Activated T-cell treated with anti-CD3 and anti-CD28 coated beads, Interleukin-2, amount 50 U/mL, for 72 hours (primary cell): ENCODE results near the gene ICA1. TPM values are rescaled to one million over a fixed set of nuclear protein-coding genes. Genes with fewer than 3 reads are reported as not detected.
A peak's percentile ranks its signal among the peaks of the same experiment; 100 is the strongest.
"Not testable (repeated sequence)": the region's sequence is repeated elsewhere in the genome, so short reads cannot be mapped to it uniquely, and the experiment has no call there.

ENCODE experiments used
- ATAC-seq, 2 donors: fragments of 150-1000 bp; cut with Tn5 transposase; replicated peaks in 1 of 2; 2 replicates each; pipeline ENCODE4 v1.10.0; 2021; ENCODE audit warnings: moderate library complexity in 2 of 2, mild to moderate bottlenecking in 1 of 2
- DNase-seq, 2 donors: peaks; one replicate each; pipeline ENCODE4 v3.0.0; 2021 to 2022; ENCODE audit warnings: mixed read lengths in 1 of 2
- H3K27ac Mint-ChIP-seq: one replicate; pipeline ENCODE4 v1.8.0; 2022; ENCODE audit warnings: mild to moderate bottlenecking, moderate library complexity, mixed read lengths
- H3K27me3 Mint-ChIP-seq: one replicate; pipeline ENCODE4 v1.8.0; 2022; ENCODE audit warnings: low read depth, mixed read lengths
- H3K36me3 Mint-ChIP-seq, 2 donors: one replicate each; pipeline ENCODE4 v1.8.0; 2022; ENCODE audit warnings: mixed read lengths in 2 of 2, mild to moderate bottlenecking in 1 of 2; ENCODE audit not compliant: insufficient read depth in 2 of 2
- H3K4me1 Mint-ChIP-seq: one replicate; pipeline ENCODE4 v1.8.0; 2022; ENCODE audit warnings: low read depth, mixed read lengths
- H3K4me3 Mint-ChIP-seq, 2 donors: one replicate each; pipeline ENCODE4 v1.8.0; 2022; ENCODE audit warnings: mild to moderate bottlenecking in 2 of 2, mixed read lengths in 2 of 2, moderate library complexity in 2 of 2
- H3K9me3 Mint-ChIP-seq, 2 donors: one replicate each; pipeline ENCODE4 v1.8.0; 2022; ENCODE audit warnings: mixed read lengths in 2 of 2
- total RNA-seq, 2 donors: library from RNA; stranded (reverse); gene quantifications; one replicate each; pipeline ENCODE4 v1.2.3, GENCODE V29; 2022

ICA1 gene
- total RNA-seq, 2 donors from 2014 or later, result 2.7 to 4.6 TPM

DNA sequence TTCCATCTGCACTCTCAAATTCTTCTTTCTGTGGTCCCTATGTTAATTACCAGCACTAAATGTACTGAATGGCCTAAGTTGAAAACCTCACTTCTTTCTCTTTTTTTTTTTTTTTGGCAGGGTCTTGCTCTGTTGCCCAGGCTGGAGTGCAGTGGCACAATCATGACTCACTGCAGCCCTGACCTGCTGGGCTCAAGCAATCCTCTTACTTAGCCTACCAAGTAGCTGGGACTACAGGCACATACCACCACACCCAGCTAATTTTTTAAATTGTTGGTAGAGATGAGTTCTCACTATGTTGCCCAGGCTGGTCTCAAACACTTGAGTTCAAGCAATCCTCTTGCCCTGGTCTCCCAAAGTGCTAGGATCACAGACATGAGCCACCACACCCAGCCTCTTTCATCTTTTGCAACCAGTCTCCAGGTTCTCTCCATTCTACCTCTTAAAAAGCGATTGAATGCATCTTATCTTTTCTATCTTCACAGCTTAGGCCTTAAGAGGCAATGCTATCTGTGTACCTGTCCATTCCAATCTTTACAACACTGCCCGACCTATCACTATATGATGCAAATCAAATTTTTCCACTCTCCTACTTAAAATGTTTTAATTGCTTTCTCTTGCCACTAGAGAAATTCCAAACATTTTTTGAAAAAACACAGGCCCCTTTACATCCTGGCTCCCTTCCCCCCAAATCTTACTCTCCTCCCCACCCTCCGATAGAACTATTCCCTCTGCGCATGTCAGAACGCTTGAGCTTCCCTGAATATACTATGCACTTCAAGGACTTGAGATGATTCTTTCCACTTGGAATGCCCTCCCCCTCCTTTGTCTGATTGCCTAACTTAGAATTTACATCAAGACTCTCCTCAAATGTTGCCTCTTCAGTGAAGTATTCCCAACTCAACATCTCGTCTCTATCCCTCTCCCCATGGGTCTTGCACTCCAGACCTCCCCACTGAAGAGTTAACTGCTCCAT, 6.0 kb downstream of the ICA1 start:
- H3K4me3 Mint-ChIP-seq, result no peak overlapping the region
- H3K27me3 Mint-ChIP-seq, result no peaks in the 10 kb centered on the region
- DNase-seq (no peak), ATAC-seq (no peak)
- H3K9me3 Mint-ChIP-seq, result no peaks in the 10 kb centered on the region
- H3K27ac Mint-ChIP-seq, result no peak overlapping the region
- no peaks in the 10 kb centered on the region for H3K36me3 Mint-ChIP-seq
- peaks cover 4% of the 10 kb centered on the region for H3K4me1 Mint-ChIP-seq

GRCh38 chr7:8254667-8255066, 7.3 kb downstream of the ICA1 start:
- Mint-ChIP-seq H3K27me3 (no peaks in the 10 kb centered on the region), H3K27ac (no peak overlapping the region), H3K4me1 (no peaks in the 10 kb centered on the region), H3K36me3 (no peaks in the 10 kb centered on the region), H3K4me3 (no peak overlapping the region), H3K9me3 (no peaks in the 10 kb centered on the region)
- DNase-seq (no peak), ATAC-seq (no peak)

- H3K36me3 Mint-ChIP-seq, result no peaks in the 10 kb centered on the region
- H3K9me3 Mint-ChIP-seq, result no peaks in the 10 kb centered on the region
- DNase-seq, result no peak
- ATAC-seq, result no peak
- H3K27me3 Mint-ChIP-seq, result no peaks in the 10 kb centered on the region
- no peak overlapping the region for H3K27ac Mint-ChIP-seq
- H3K4me1 Mint-ChIP-seq, result no peaks in the 10 kb centered on the region
- H3K4me3 Mint-ChIP-seq, result no peak overlapping the region
Measured at GRCh38 chr7:8254215-8254614, 7.8 kb downstream of the ICA1 start.

DNA sequence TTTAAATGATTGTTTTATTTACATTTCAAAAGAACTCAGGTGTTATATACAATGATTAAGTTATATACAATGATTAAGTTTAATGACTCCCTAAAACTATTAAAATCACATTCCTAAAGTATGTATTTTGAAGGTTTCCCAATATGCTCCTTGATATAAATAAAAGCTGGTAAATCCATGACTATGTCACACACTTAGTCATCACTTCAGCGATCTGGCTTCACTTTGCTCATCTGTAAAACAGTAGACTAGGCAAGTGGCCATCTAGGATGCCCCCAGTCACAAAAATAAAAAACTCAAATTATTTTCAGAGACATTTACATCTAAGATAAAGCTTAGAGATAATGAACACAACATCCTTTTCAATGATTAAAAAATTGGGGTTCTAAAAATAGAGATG, 10.8 kb downstream of the ICA1 start:
- H3K27me3 Mint-ChIP-seq, result no peaks in the 10 kb centered on the region
- no peak overlapping the region for H3K27ac Mint-ChIP-seq
- DNase-seq, result no peak
- H3K4me1 Mint-ChIP-seq, result no peaks in the 10 kb centered on the region
- no peaks in the 10 kb centered on the region for H3K36me3 Mint-ChIP-seq
- no peaks in the 10 kb centered on the region for H3K9me3 Mint-ChIP-seq
- no peak overlapping the region for H3K4me3 Mint-ChIP-seq
- ATAC-seq, result no peak

DNA sequence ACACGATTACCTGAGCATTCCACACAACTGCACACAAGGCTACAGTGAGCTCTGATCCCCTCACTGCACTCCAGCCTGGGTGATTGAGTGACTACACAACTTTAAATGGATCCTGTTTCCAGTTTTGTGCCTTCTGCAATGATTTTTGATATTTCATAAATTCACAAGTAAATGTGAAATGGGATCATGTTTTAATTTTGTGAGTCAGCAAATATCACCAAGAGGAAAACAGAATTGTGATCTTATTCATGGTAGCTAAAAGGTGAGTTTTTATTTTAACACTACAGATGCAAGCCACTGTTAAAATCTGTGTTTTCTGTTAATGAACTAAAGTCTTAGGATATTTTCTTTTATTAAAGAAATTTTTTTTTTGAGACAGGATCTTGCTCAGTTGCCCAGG, 11.4 kb downstream of the ICA1 start:
- Mint-ChIP-seq H3K27ac (no peak overlapping the region), H3K27me3 (no peaks in the 10 kb centered on the region), H3K4me1 (no peaks in the 10 kb centered on the region), H3K36me3 (no peaks in the 10 kb centered on the region), H3K9me3 (no peaks in the 10 kb centered on the region), H3K4me3 (no peak overlapping the region)
- ATAC-seq (no peak), DNase-seq (no peak)

GRCh38 chr7:8249121-8249520, 12.8 kb downstream of the ICA1 start:
- no peaks in the 10 kb centered on the region for H3K36me3 Mint-ChIP-seq
- DNase-seq (peak; percentile 4 to 5), ATAC-seq (peak; percentile 45)
- no peaks in the 10 kb centered on the region for H3K4me1 Mint-ChIP-seq
- no peaks in the 10 kb centered on the region for H3K9me3 Mint-ChIP-seq
- no peak overlapping the region for H3K4me3 Mint-ChIP-seq
- H3K27me3 Mint-ChIP-seq, result no peaks in the 10 kb centered on the region
- no peak overlapping the region for H3K27ac Mint-ChIP-seq

DNA sequence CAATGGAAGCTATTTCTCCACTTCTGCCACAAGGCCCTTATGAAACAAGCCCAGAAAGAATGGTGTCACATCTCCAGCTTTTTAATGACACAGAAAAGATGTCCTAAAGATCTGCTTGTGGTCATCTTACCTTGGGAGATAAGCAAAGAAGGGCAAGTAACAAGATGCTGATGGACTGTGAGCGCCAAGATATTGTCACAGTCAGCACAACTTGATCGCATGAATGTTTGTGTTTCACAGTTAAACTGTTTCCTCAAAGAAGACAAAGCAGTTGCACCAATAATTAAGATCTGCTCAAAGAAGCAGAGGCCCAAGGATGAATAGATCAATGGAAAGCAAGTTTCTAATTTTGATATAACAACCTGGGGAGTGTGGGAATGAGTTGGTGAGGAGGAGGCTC, 15.9 kb downstream of the ICA1 start:
- Mint-ChIP-seq H3K36me3 (peaks cover 8 to 9% of the 10 kb centered on the region in 2 donors), H3K27ac (no peak overlapping the region), H3K27me3 (no peaks in the 10 kb centered on the region), H3K4me3 (no peak overlapping the region), H3K9me3 (peaks cover 10 to 12% of the 10 kb centered on the region in 2 donors), H3K4me1 (no peaks in the 10 kb centered on the region)
- ATAC-seq (no peak), DNase-seq (no peak)

GRCh38 chr7:8245032-8245431, 16.9 kb downstream of the ICA1 start:
- H3K4me3 Mint-ChIP-seq, H3K4me1 Mint-ChIP-seq, ATAC-seq, H3K27me3 Mint-ChIP-seq, DNase-seq, H3K27ac Mint-ChIP-seq: not testable (repeated sequence)
- Mint-ChIP-seq H3K36me3 (peaks cover 10 to 11% of the 10 kb centered on the region in 2 donors), H3K9me3 (peaks cover 14% of the 10 kb centered on the region in 2 donors)

DNA sequence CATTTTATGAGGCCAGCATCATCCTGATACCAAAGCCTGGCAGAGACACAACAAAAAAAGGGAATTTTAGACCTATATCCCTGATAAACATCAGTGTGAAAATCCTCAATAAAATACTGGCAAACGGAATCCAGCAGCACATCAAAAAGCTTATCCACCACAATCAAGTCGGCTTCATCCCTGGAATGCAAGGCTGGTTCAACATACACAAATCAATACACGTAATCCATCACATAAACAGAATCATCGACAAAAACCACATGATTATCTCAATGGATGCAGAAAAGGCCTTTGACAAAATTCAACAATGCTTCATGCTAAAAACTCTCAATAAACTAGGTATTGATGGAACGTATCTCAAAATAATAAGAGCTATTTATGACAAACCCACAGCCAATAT, 18.9 kb downstream of the ICA1 start:
- H3K27ac Mint-ChIP-seq, H3K4me3 Mint-ChIP-seq, ATAC-seq, DNase-seq, H3K4me1 Mint-ChIP-seq: not testable (repeated sequence)
- peaks cover 14% of the 10 kb centered on the region in 2 donors for H3K9me3 Mint-ChIP-seq
- H3K36me3 Mint-ChIP-seq, result peaks cover 10 to 13% of the 10 kb centered on the region in 2 donors
- H3K27me3 Mint-ChIP-seq, result peaks cover 14% of the 10 kb centered on the region

DNA sequence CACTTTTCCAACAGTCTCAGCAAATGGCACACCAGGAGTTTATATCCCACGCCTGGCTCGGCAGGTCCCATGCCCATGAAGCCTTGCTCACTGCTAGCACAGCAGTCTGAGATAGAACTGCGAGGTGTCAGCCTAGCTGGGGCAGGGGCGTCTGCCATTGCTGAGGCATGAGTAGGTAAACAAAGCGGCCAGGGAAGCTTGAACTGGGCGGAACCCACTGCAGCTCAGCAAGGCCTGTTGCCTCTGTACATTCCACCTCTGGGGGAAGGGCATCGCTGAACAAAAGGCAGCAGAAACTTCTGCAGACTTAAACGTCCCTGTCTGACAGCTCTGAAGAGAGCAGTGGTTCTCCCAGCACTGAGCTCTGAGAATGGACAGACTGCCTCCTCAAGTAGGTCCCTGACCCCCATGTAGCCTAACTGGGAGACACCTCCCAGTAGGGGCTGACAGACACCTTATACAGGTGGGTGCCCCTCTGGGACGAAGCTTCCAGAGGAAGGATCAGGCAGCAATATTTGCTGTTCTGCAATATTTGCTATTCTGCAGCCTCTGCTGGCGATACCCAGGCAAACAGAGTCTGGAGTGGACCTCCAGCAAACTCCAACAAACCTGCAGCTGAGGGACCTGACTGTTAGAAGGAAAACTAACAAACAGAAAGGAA, 22.1 kb downstream of the ICA1 start:
- Mint-ChIP-seq H3K36me3 (peaks cover 10 to 13% of the 10 kb centered on the region in 2 donors), H3K9me3 (peaks cover 14% of the 10 kb centered on the region in 2 donors), H3K27me3 (peaks cover 19% of the 10 kb centered on the region)
- DNase-seq, H3K4me1 Mint-ChIP-seq, H3K27ac Mint-ChIP-seq, ATAC-seq, H3K4me3 Mint-ChIP-seq: not testable (repeated sequence)

DNA sequence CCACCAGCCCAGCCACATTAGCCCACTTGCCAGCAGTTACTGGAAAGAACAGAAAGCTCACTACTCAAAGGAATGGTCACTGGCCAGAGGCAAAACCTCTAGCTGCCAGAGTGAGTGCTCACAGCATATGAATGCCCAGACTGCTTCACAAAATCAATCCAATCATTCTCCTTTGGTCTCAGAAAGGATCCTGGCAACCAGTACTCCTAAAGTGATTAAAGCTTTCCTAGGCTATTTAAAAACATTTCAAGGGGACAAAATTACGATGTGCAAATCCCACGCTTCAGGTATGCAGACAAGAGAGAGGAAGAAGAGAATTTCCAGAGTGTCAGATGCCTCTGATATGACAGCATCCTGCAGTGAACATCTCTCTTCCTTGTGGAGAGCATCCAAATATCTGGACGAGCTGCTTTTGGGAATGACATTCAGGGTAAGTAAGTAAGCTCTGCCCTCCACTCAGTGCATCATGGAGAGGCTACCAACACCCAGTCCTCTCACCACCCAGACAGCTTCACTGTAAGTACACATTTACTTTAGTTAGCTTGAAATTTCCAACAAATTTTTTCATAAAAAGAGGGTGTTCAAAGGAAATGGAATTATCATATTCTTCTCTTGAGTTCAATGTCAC, 25.1 kb downstream of the ICA1 start:
- peaks cover 3 to 4% of the 10 kb centered on the region in 2 donors for H3K36me3 Mint-ChIP-seq
- H3K27me3 Mint-ChIP-seq, result peaks cover 19% of the 10 kb centered on the region
- DNase-seq (no peak), ATAC-seq (no peak)
- H3K4me1 Mint-ChIP-seq, result peaks cover 12% of the 10 kb centered on the region
- no peak overlapping the region for H3K27ac Mint-ChIP-seq
- H3K9me3 Mint-ChIP-seq, result peaks cover 2 to 4% of the 10 kb centered on the region in 2 donors
- H3K4me3 Mint-ChIP-seq, result no peak overlapping the region

- no peaks in the 10 kb centered on the region for H3K36me3 Mint-ChIP-seq
- H3K4me3 Mint-ChIP-seq, result no peak overlapping the region
- no peak overlapping the region for H3K27ac Mint-ChIP-seq
- ATAC-seq, result peak; percentile 89 to 93
- H3K9me3 Mint-ChIP-seq, result no peaks in the 10 kb centered on the region
- H3K27me3 Mint-ChIP-seq, result peaks cover 11% of the 10 kb centered on the region
- no peak for DNase-seq
- H3K4me1 Mint-ChIP-seq, result peaks cover 12% of the 10 kb centered on the region
Measured at GRCh38 chr7:8232999-8233847, 28.7 kb downstream of the ICA1 start.
